HG02571 (cell line): Measurements from ENCODE around the gene PERCC1.
"Not testable (repeated sequence)": the region's sequence is repeated elsewhere in the genome, so short reads cannot be mapped to it uniquely, and the experiment has no call there.

ENCODE experiments used
- ATAC-seq: cut with Tn5 transposase; IDR thresholded peaks from one replicate; pipeline ENCODE4 v1.9.1; 2021; ENCODE audit warnings: mild to moderate bottlenecking, moderate library complexity; ENCODE audit not compliant: unreplicated experiment

PERCC1 gene

GRCh38 chr16:1433263-1433560 is 2.3 kb downstream of the PERCC1 start:
- no peak for ATAC-seq

GRCh38 chr16:1433756-1434155 is 2.9 kb downstream of the PERCC1 start:
- ATAC-seq: no peak

- no peak for ATAC-seq
These were observed 4.0 kb downstream of the PERCC1 start for GRCh38 chr16:1434644-1435592.

- ATAC-seq: no peak
These were observed 5.2 kb downstream of the PERCC1 start for GRCh38 chr16:1435921-1436697.

- no peak for ATAC-seq
These were observed 6.0 kb downstream of the PERCC1 start for GRCh38 chr16:1436731-1437355.

GRCh38 chr16:1437606-1438005 is 6.7 kb downstream of the PERCC1 start:
- no peak for ATAC-seq

- ATAC-seq: no peak
These were observed 7.6 kb downstream of the PERCC1 start for GRCh38 chr16:1438229-1439057.

- ATAC-seq: no peak
These were observed 8.3 kb downstream of the PERCC1 start for GRCh38 chr16:1439058-1439698.

GRCh38 chr16:1439699-1440074 is 8.8 kb downstream of the PERCC1 start:
- ATAC-seq: not testable (repeated sequence)

GRCh38 chr16:1441391-1441829 is 10.5 kb downstream of the PERCC1 start:
- no peak for ATAC-seq

- no peak for ATAC-seq
These were observed 11.8 kb downstream of the PERCC1 start for GRCh38 chr16:1442697-1443096.

- no peak for ATAC-seq
These were observed 12.6 kb downstream of the PERCC1 start for GRCh38 chr16:1443403-1443973.

- ATAC-seq: no peak
These were observed 13.3 kb downstream of the PERCC1 start, which contains the start of gene CCDC154 for GRCh38 chr16:1443980-1444729. Gene CCDC154, minus strand, starts transcription at chr16:1444556. Its CDS starts 234 bp downstream, at chr16:1444322.

- no peak for ATAC-seq
These were observed 14.0 kb downstream of the PERCC1 start for GRCh38 chr16:1444730-1445517.

- no peak for ATAC-seq
These were observed 14.8 kb downstream of the PERCC1 start for GRCh38 chr16:1445518-1446203.

- no peak for ATAC-seq
These were observed 15.6 kb downstream of the PERCC1 start for GRCh38 chr16:1446296-1447080.

GRCh38 chr16:1447965-1448364 is 17.1 kb downstream of the PERCC1 start:
- no peak for ATAC-seq
